T-helper 9 cell (primary cell): ENCODE results near the gene PRDM16.

Source experiments
- DNase-seq: peaks from one replicate; pipeline ENCODE4 v3.0.0-alpha.2; 2020

The PRDM16 gene

DNA sequence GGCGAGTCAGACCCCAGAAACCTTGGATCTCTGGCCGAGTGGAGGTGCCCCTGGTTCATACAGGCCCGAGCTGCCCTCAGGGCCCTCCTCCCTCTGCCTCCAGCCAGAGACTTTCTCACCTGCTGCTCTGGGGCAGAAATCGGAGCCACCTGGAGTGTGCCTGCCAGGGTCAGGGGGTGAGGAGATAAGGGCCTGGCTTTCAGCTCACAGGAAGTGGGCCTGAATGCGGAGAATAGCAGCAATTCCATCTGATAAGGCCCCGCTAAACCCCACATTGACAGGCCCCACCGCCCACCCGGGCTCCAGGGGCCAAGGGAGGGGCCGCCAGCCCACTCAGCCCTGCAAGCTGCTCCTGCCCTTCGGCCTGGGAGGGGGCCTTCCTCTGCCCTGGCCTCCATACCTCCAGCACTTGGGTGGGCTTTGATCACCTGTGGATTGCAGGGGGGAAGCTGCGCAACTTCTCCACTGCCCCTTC, 261.8 kb downstream of the PRDM16 start:
- no peak for DNase-seq

GRCh38 chr1:3331564-3331963, 262.6 kb downstream of the PRDM16 start:
- no peak for DNase-seq

DNA sequence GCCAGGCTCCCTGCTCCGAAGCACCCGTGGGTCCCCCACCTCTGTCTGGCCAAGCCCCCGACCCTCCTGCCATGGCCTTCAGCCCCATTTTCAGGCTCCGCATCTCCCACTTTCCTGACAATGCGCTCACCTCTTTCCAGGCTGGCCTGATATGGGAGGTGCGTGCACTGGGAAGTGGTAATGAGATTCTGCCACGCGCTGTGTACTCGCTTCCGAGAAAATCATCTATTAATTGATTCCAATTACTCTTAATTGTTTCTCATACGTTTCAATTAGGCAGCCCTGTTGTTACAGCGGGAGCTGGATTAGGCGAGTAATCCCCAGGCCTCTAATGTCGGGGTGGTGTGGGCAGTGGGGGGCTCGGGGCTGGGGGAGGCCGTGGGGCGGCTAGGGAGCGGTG, 263.0 kb downstream of the PRDM16 start:
- no peak for DNase-seq

GRCh38 chr1:3332662-3333061, 263.7 kb downstream of the PRDM16 start:
- no peak for DNase-seq

GRCh38 chr1:3333903-3334302, 264.9 kb downstream of the PRDM16 start:
- no peak for DNase-seq

- DNase-seq, result no peak
These were observed 265.4 kb downstream of the PRDM16 start for GRCh38 chr1:3334366-3334765.

DNA sequence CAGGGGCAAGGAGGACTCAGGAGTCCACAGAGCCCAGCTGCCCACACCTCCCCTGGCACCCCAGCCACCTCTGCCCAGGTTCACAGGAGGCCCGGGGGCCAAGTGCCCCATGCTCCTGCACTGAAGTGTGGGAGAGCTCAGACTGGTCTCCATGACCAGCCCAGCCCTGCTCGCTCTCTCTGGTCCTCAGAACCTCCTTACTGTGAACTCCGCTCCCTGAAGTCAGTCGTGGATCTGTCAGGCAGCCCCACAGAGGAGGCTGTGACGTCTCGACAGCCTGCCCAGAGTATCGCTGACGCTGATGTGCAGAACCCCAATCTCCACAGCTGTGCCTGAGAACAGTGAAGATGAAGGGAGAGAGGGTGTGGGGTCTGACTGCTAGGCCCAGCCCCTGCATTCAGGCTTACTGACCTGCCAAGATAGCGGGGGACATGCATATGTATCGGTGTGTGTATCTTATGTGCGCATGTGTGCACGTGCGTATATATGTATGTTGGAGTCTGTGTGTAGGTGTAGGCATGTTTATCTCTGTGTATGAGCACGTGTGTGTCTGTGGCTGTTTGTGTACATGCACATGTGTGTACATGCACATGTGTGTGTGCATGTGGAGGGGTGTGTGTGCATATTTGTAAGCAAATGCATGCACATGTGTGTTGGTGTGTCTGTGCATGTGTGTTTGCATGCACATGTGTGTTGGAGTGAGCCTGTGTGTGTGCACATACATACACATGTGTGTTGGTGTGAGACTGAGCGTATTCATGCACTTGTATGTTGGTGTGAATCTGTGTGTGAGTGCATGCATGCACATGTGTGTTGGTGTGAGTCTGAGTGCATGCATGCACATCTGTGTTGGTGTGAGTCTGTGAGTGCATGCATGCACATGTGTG, 267.0 kb downstream of the PRDM16 start:
- DNase-seq, result no peak

DNA sequence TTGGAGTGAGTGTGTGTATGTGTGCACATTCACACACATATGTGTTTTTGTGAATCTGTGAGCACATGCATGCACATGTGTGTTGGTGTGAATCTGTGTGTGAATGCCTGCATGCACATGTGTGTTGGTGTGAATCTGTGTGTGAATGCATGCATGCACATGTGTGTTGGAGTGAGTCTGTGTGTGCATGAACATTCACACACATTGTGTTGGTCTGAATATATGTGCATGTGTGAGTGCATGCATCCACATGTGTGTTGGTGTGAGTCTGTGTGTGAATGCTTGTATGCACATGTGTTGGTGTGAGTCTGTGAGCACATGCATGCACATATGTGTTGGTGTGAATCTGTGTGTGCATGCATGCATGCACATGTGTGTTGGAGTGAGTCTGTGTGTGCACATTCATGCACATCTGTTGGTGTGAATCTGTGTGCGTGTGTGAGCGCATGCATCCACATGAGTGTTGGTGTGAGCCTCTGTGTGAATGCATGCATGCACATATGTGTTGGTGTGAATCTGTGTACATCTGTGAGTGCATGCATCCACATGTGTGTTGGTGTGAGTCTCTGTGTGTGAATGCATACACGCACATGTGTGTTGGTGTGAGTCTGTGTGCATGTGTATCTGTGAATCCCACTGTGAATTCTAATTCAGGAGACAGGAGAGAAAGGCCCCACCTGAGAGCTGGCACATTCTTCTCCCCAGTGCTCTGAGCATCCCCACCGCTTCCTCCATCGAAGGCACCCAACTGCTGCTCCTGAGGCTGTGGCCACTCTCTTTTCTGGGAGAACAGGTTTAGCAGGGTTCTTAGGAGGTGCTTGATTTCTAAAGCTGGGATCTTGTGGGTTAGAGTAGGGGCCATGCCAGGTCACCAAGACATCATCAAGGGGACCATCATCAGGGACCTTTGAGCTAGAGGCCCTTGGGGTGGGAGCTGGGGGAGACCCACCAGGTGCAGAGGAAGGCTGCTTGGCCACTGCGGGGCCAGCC, 267.9 kb downstream of the PRDM16 start:
- DNase-seq, result no peak

- no peak for DNase-seq
These were observed 269.1 kb downstream of the PRDM16 start for GRCh38 chr1:3337798-3338724.

DNA sequence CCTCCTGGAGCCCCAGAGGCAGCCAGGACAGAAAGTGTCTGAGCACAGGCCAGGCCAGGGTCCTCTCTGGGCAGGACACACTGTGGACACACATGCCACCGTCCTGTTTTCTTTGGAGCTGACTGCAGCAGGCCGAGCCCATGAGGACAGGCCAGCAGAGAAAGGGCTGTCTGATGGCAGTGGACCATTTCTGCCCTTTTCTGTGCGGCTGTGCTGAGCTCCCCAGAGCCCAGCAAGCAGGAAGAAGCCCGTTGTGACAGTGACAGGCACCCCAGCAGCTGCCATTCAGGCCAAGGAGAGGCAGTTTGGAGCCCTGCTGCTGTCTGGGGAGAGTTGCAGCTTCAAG, 269.7 kb downstream of the PRDM16 start:
- no peak for DNase-seq

- no peak for DNase-seq
These were observed 270.9 kb downstream of the PRDM16 start for GRCh38 chr1:3339856-3340255.

DNA sequence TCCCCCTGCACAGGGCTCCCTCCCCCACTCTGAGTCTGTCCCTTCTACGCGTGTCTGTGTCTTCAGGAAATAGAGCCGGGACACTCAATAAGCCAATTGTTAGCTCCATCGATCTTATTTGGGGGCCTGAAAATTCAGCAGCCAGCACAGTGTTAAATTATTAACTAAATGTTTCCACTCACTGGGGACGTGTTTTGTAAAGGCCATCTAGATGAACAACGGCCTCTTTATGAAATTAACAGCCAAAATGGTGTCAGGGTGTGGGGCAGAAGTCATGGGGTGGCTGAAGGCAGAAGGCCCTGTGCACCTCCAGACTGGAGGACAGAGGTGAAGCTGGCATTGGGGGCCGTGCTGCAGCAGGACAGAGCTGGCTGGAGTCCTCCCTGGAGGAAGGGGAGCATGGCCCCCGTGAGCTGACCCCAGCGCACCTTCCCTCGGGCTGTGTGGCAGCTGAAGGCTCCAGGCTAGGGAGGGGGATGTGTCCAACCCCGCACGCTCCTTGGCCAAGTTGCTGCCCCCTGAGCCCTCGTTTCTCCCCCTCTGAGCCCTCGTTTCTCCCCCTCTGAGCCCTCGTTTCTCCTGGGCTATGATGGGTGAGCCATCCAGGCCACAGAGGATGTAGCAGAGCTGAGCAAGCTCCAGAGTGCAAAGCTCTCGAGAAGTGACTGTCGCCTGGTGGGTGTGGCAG, 271.7 kb downstream of the PRDM16 start:
- DNase-seq, result no peak

DNA sequence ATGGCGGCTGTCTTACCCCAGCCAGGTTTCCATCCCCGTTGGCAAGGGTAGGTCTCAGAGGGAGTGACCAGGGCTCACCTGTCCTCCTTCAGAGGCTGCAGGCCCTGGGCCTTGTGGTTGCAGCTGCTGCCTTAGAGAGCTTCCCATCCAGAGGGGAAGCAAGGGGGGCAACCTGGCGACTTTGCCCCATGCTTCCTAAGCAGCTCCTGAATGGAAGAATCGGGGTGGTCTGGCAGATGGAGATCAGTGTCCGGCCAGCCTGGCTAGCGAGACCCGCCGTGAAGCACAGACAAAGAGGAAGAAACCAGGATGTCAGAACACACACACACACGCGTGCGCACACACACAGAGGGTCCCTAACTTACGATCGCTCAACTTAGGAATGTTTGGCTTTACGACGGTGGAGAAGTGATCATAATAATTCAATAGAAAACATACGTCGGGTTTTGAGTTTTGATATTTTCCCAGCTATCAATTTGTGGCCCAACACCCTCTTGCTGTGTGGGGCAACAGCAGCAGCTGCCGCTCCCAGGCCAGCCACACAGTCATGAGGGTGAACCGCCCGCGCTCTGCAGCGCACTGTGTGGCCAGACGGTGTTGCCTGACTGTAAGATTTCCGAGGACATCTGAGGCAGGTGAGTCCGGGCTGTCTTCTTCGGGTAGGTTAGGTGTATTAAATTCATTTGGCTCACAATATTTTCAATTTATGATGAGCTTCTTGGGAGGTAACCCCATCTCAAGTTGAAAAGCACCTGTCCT, 272.4 kb downstream of the PRDM16 start:
- DNase-seq, result no peak

DNA sequence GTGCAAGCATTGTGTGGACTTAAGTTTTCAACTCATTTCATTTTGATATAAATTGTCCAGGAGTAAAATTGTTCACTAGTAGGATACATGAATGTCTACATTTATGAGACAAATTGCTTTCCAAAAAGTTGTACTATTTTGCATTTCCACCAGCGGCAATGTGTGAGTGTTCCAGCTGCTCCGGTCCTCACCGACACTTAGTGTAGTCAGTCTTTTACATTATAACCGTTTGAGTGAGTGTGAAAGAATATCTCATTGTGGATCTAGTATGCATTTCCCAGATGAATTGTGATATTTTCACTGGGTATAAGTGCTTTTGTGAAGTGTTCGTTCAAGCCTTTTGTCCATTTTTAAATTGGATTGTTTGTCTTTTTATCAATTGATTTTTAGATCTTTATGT, 274.0 kb downstream of the PRDM16 start:
- no peak for DNase-seq

GRCh38 chr1:3344395-3344794, 275.4 kb downstream of the PRDM16 start:
- no peak for DNase-seq

GRCh38 chr1:3345792-3346191, 276.8 kb downstream of the PRDM16 start:
- no peak for DNase-seq

DNA sequence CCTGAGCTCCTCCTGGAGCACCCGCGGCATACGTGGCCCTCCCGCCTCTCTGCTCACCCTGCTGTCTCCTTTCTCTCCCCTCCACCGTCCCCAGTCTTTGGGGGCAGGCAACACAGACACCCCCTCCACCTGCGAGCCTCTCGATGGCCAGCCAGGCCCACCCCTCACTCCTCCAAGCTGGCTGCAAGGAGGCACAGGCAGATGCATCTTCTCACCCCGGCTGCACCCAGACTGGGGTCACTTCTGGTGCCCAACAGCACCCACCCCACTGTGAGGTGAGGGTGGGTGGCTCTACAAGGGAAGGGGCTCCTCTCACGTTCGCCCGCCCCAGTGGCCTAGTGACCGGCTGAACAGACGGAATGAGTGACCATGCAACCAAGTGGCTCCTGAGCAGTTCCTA, 277.5 kb downstream of the PRDM16 start:
- no peak for DNase-seq

DNA sequence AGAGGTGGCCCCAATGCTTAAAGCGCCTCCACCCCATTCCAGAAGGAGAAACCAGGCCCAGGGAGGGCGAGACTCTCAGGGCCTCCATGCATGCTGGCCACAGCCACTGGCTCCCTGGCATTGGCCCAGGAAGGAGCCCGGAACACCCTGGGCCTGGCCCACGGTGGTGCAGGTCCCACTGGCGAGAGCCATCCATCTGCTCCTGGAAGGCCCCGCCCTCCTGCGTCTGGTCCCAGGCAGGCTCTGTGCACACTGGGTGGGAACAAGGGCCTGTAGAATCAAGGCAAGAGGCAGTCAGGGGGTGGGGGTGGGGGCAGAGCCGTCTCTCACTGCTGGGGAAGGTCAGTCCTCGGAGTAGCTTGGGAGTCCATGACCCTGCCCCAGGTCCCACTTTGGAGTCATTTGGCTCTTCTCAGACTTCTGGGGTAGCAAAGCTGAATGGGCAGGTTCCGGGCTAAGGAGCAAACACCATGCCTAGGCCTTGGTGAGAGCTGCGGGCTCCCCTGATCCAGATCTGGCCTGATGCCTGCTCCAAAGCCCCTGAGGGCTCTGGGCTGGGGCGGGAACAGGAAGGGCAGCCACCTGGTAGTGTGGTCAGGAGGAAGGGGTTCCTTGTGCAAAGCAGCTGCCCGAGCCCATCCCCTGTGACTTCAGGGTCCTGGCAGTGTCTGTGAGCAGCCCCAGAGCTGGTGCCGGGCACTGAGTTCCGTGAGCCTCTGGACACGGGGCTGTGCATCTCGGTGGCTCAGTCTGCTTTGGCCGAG, 278.4 kb downstream of the PRDM16 start:
- no peak for DNase-seq

DNA sequence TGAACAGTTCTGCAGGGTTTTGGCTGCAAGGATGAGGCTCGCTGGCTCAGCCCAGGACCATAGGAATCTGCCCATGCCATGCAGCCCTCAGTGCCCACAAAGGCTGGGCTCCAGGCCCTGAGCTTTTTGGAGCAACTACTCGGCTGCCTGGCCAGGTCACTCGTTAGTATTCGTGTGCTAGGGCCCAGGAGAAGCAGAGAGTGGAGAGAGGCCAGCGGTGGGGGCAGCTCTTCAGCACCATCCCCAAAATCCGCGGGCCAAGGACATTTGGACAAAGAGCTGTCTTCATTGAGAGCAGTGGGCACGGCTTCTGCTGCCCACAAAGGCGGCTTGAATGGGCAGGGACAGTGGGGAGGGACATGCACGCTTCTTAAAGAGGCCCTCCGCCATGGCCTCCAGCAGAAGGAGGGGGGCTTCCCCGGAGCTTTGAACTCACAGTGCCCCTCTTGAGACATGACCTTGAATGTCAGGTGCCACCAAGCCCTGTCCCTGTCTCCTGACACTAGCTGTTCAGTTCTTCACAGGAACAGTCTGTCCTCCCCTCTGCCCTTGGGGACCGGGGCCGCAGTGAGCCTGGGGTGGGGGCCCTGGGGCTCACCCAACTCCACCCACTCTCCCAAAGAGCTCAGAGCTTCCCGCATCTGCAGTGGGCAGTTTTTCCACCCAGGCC, 279.3 kb downstream of the PRDM16 start:
- DNase-seq, result no peak
